ENCODE results near the gene EXOC3L4.
A peak's percentile ranks its signal among the peaks of the same experiment; 100 is the strongest.

The EXOC3L4 gene

GRCh38 chr14:103088921-103089320 is 5.6 kb upstream of the EXOC3L4 start:
- Histone ChIP-seq H3K36me3 (ENCODE audit: control insufficient read depth, insufficient read depth, low read length) (no peaks in the 10 kb centered on the region), H3K27ac (ENCODE audit: low read depth, low read length) (no peak overlapping the region)

GRCh38 chr14:103089386-103090335 is 4.9 kb upstream of the EXOC3L4 start:
- no peak overlapping the region for H3K9ac ChIP-seq (ENCODE audit: low read length)
- H3K4me1 ChIP-seq (ENCODE audit: control insufficient read depth, insufficient read depth, low read length), result no peaks in the 10 kb centered on the region
- no peak overlapping the region for H3K4me3 ChIP-seq (ENCODE audit: low read length)
- H3K27me3 ChIP-seq (ENCODE audit: control insufficient read depth, insufficient read depth, low read length), result peaks cover 10% of the 10 kb centered on the region
- H3K27ac ChIP-seq (ENCODE audit: low read depth, low read length), result no peak overlapping the region
- H3K36me3 ChIP-seq (ENCODE audit: control insufficient read depth, insufficient read depth, low read length), result no peaks in the 10 kb centered on the region

More at GRCh38 chr14:103088921-103089320, 5.6 kb upstream of the EXOC3L4 start:
- Histone ChIP-seq H3K9ac (ENCODE audit: low read length) (no peak overlapping the region), H3K27me3 (ENCODE audit: control insufficient read depth, insufficient read depth, low read length) (peaks cover 13% of the 10 kb centered on the region), H3K4me1 (ENCODE audit: control insufficient read depth, insufficient read depth, low read length) (no peaks in the 10 kb centered on the region), H3K4me3 (ENCODE audit: low read length) (no peak overlapping the region)

GRCh38 chr14:103090481-103091020 is 4.0 kb upstream of the EXOC3L4 start:
- Histone ChIP-seq H3K27ac (ENCODE audit: low read depth, low read length) (no peak overlapping the region), H3K27me3 (ENCODE audit: control insufficient read depth, insufficient read depth, low read length) (peaks cover 2% of the 10 kb centered on the region), H3K36me3 (ENCODE audit: control insufficient read depth, insufficient read depth, low read length) (no peaks in the 10 kb centered on the region), H3K4me1 (ENCODE audit: control insufficient read depth, insufficient read depth, low read length) (no peaks in the 10 kb centered on the region), H3K9ac (ENCODE audit: low read length) (no peak overlapping the region), H3K4me3 (ENCODE audit: low read length) (no peak overlapping the region)

GRCh38 chr14:103091041-103091882 is 3.3 kb upstream of the EXOC3L4 start:
- Histone ChIP-seq H3K27me3 (ENCODE audit: control insufficient read depth, insufficient read depth, low read length) (no peaks in the 10 kb centered on the region), H3K36me3 (ENCODE audit: control insufficient read depth, insufficient read depth, low read length) (no peaks in the 10 kb centered on the region), H3K9ac (ENCODE audit: low read length) (peak overlapping the region; percentile 38), H3K4me3 (ENCODE audit: low read length) (peak overlapping the region; percentile 42), H3K27ac (ENCODE audit: low read depth, low read length) (no peak overlapping the region), H3K4me1 (ENCODE audit: control insufficient read depth, insufficient read depth, low read length) (no peaks in the 10 kb centered on the region)

- H3K4me3 ChIP-seq (ENCODE audit: low read length), result peak overlapping the region; percentile 42
- H3K4me1 ChIP-seq (ENCODE audit: control insufficient read depth, insufficient read depth, low read length), result no peaks in the 10 kb centered on the region
- no peak overlapping the region for H3K27ac ChIP-seq (ENCODE audit: low read depth, low read length)
- no peaks in the 10 kb centered on the region for H3K27me3 ChIP-seq (ENCODE audit: control insufficient read depth, insufficient read depth, low read length)
- peak overlapping the region; percentile 38 for H3K9ac ChIP-seq (ENCODE audit: low read length)
- no peaks in the 10 kb centered on the region for H3K36me3 ChIP-seq (ENCODE audit: control insufficient read depth, insufficient read depth, low read length)
These were observed 2.7 kb upstream of the EXOC3L4 start for GRCh38 chr14:103091883-103092222.

- no peaks in the 10 kb centered on the region for H3K27me3 ChIP-seq (ENCODE audit: control insufficient read depth, insufficient read depth, low read length)
- no peak overlapping the region for H3K27ac ChIP-seq (ENCODE audit: low read depth, low read length)
- no peak overlapping the region for H3K9ac ChIP-seq (ENCODE audit: low read length)
- no peaks in the 10 kb centered on the region for H3K36me3 ChIP-seq (ENCODE audit: control insufficient read depth, insufficient read depth, low read length)
- no peaks in the 10 kb centered on the region for H3K4me1 ChIP-seq (ENCODE audit: control insufficient read depth, insufficient read depth, low read length)
- H3K4me3 ChIP-seq (ENCODE audit: low read length), result peak overlapping the region; percentile 33
These were observed 594 bp upstream of the EXOC3L4 start for GRCh38 chr14:103093856-103094405.

- H3K27me3 ChIP-seq (ENCODE audit: control insufficient read depth, insufficient read depth, low read length), result no peaks in the 10 kb centered on the region
- peak overlapping the region; percentile 57 for H3K9ac ChIP-seq (ENCODE audit: low read length)
- no peaks in the 10 kb centered on the region for H3K36me3 ChIP-seq (ENCODE audit: control insufficient read depth, insufficient read depth, low read length)
- peak overlapping the region; percentile 60 for H3K4me3 ChIP-seq (ENCODE audit: low read length)
- H3K27ac ChIP-seq (ENCODE audit: low read depth, low read length), result no peak overlapping the region
- no peaks in the 10 kb centered on the region for H3K4me1 ChIP-seq (ENCODE audit: control insufficient read depth, insufficient read depth, low read length)
These were observed 769 bp downstream of the EXOC3L4 start for GRCh38 chr14:103095210-103095778.

- Histone ChIP-seq H3K4me1 (ENCODE audit: control insufficient read depth, insufficient read depth, low read length) (no peaks in the 10 kb centered on the region), H3K36me3 (ENCODE audit: control insufficient read depth, insufficient read depth, low read length) (no peaks in the 10 kb centered on the region), H3K4me3 (ENCODE audit: low read length) (no peak overlapping the region), H3K27ac (ENCODE audit: low read depth, low read length) (no peak overlapping the region), H3K9ac (ENCODE audit: low read length) (no peak overlapping the region), H3K27me3 (ENCODE audit: control insufficient read depth, insufficient read depth, low read length) (no peaks in the 10 kb centered on the region)
These were observed 1.9 kb downstream of the EXOC3L4 start for GRCh38 chr14:103096387-103096786.

GRCh38 chr14:103097244-103097993 is 2.9 kb downstream of the EXOC3L4 start:
- Histone ChIP-seq H3K27ac (ENCODE audit: low read depth, low read length) (no peak overlapping the region), H3K4me3 (ENCODE audit: low read length) (no peak overlapping the region), H3K36me3 (ENCODE audit: control insufficient read depth, insufficient read depth, low read length) (no peaks in the 10 kb centered on the region), H3K27me3 (ENCODE audit: control insufficient read depth, insufficient read depth, low read length) (peaks cover 4% of the 10 kb centered on the region), H3K4me1 (ENCODE audit: control insufficient read depth, insufficient read depth, low read length) (no peaks in the 10 kb centered on the region), H3K9ac (ENCODE audit: low read length) (no peak overlapping the region)

- Histone ChIP-seq H3K27ac (ENCODE audit: low read depth, low read length) (no peak overlapping the region), H3K36me3 (ENCODE audit: control insufficient read depth, insufficient read depth, low read length) (no peaks in the 10 kb centered on the region), H3K27me3 (ENCODE audit: control insufficient read depth, insufficient read depth, low read length) (peaks cover 10% of the 10 kb centered on the region), H3K9ac (ENCODE audit: low read length) (no peak overlapping the region), H3K4me3 (ENCODE audit: low read length) (no peak overlapping the region), H3K4me1 (ENCODE audit: control insufficient read depth, insufficient read depth, low read length) (no peaks in the 10 kb centered on the region)
These were observed 3.8 kb downstream of the EXOC3L4 start for GRCh38 chr14:103097994-103098957.

Measured in rectal smooth muscle tissue (tissue), 1 donor.